Panc1 (cell line): ENCODE data around the gene ZC3H12D.

Experiments used
- POLR2AphosphoS5 ChIP-seq: IDR thresholded peaks from 2 replicates; pipeline ENCODE4 v1.6.1; 2012; ENCODE audit warnings: mild to moderate bottlenecking, low read depth, low read length, moderate library complexity
- TF ChIP-seq, protein P1 (sequence below): fragments of 450-650 bp; IDR thresholded peaks from 2 replicates; pipeline ENCODE4 v1.5.1; 2017; ENCODE audit warnings: mild to moderate bottlenecking

DNA sequence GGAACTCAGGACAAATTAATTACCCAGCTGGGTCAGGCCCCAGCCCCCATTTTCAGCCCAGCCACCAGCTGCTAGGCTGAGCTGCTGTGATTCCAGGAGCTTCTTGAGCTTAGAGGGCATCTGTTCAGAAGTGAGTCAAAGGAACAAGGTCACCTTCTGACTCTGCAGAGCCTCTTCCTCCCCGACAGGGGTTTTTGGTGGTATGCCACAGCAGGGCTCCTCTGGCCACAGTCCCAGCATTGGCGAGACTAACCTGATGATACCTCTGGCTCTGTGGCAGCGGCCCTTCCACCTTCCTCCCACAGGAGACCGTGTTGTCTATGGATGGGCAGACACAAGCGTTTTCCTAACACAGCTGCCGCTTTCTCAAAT is 39.7 kb downstream of the ZC3H12D start:
- TF ChIP-seq POLR2AphosphoS5, result no peak
- TF ChIP-seq, protein P1, sequence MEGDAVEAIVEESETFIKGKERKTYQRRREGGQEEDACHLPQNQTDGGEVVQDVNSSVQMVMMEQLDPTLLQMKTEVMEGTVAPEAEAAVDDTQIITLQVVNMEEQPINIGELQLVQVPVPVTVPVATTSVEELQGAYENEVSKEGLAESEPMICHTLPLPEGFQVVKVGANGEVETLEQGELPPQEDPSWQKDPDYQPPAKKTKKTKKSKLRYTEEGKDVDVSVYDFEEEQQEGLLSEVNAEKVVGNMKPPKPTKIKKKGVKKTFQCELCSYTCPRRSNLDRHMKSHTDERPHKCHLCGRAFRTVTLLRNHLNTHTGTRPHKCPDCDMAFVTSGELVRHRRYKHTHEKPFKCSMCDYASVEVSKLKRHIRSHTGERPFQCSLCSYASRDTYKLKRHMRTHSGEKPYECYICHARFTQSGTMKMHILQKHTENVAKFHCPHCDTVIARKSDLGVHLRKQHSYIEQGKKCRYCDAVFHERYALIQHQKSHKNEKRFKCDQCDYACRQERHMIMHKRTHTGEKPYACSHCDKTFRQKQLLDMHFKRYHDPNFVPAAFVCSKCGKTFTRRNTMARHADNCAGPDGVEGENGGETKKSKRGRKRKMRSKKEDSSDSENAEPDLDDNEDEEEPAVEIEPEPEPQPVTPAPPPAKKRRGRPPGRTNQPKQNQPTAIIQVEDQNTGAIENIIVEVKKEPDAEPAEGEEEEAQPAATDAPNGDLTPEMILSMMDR, result no peak
